Activated CD4-positive, alpha-beta memory T cell treated with anti-CD3 and anti-CD28 coated beads, Interleukin-2, amount 10 ng/mL, durations not matched to agents 7 days and 5 days (primary cell): ENCODE results near the gene PIGU. TPM values are rescaled to one million over a fixed set of nuclear protein-coding genes. Genes with fewer than 3 reads are reported as not detected.
A peak's percentile ranks its signal among the peaks of the same experiment; 100 is the strongest.
"Not testable (repeated sequence)": the region's sequence is repeated elsewhere in the genome, so short reads cannot be mapped to it uniquely, and the experiment has no call there.

Experiments used
- CTCF ChIA-PET: fragments of 350-600 bp; sonication (Branson Sonifier 250); formaldehyde crosslinking; loops from one replicate; lab custom pipeline; 2021; ENCODE audit warnings: antibody characterized with exemption, inconsistent platforms; lab: Charles Lee
- POLR2A ChIA-PET: fragments of 350-600 bp; sonication (Branson Sonifier 250); formaldehyde crosslinking; loops from one replicate; lab custom pipeline; 2021; ENCODE audit warnings: antibody characterized with exemption; lab: Charles Lee
- DNase-seq: peaks from one replicate; pipeline ENCODE4 v3.0.0-alpha.2; 2020
- H3K27ac Mint-ChIP-seq: one replicate; pipeline ENCODE4 v1.8.0; 2021; ENCODE audit warnings: mild to moderate bottlenecking, mixed read lengths
- H3K27me3 Mint-ChIP-seq: one replicate; pipeline ENCODE4 v1.8.0; 2021; ENCODE audit warnings: mixed read lengths
- H3K36me3 Mint-ChIP-seq: one replicate; pipeline ENCODE4 v1.8.0; 2021; ENCODE audit warnings: low read depth, mixed read lengths
- H3K4me1 Mint-ChIP-seq: one replicate; pipeline ENCODE4 v1.8.0; 2021; ENCODE audit warnings: mixed read lengths
- H3K4me3 Mint-ChIP-seq: one replicate; pipeline ENCODE4 v1.8.0; 2021; ENCODE audit warnings: mild to moderate bottlenecking, mixed read lengths
- H3K9me3 Mint-ChIP-seq: one replicate; pipeline ENCODE4 v1.8.0; 2021; ENCODE audit warnings: mixed read lengths
- total RNA-seq, 2 experiments: library from RNA; stranded (reverse); gene quantifications; one replicate each; pipeline ENCODE4 v1.2.3, GENCODE V29; 2021

The PIGU gene
- total RNA-seq, 2 experiments from 2014 or later, result 18.3 to 18.6 TPM

GRCh38 chr20:34515484-34516246, 161.2 kb downstream of the PIGU start:
- POLR2A ChIA-PET, result interaction anchor here (0.6 to 4.1 kb wide), 28 partner anchors 8 to 1227 kb away, joined by 3 to 39 read pairs (median 4); partner anchors contain the start of genes AHCY, EIF2S2, ITCH and MAP1LC3A
- Mint-ChIP-seq H3K27ac (peak overlapping the region; percentile 95), H3K4me3 (peak overlapping the region; percentile 97), H3K4me1 (peaks cover 31% of the 10 kb centered on the region), H3K36me3 (peaks cover 22% of the 10 kb centered on the region), H3K9me3 (no peaks in the 10 kb centered on the region), H3K27me3 (no peaks in the 10 kb centered on the region)
- peak; percentile 79 for DNase-seq
- CTCF ChIA-PET, result interaction anchor here (0.6 to 5.8 kb wide), 12 partner anchors 17 to 1148 kb away, joined by 3 to 109 read pairs (median 4); partner anchors contain the start of genes AHCY and ITCH

GRCh38 chr20:34514897-34515483, 161.9 kb downstream of the PIGU start:
- Mint-ChIP-seq H3K27ac (peak overlapping the region; percentile 95), H3K27me3 (no peaks in the 10 kb centered on the region), H3K9me3 (no peaks in the 10 kb centered on the region), H3K4me3 (peak overlapping the region; percentile 97), H3K4me1 (peaks cover 29% of the 10 kb centered on the region), H3K36me3 (peaks cover 20% of the 10 kb centered on the region)
- ChIA-PET CTCF (interaction anchor here (0.7 to 5.8 kb wide), 8 partner anchors 23 to 255 kb away, joined by 3 to 109 read pairs (median 10); partner anchors contain the start of genes AHCY and ITCH), POLR2A (interaction anchor here (1.0 to 4.1 kb wide), 12 partner anchors 9 to 1228 kb away, joined by 3 to 39 read pairs (median 4); partner anchors contain the start of genes AHCY, ITCH, PIGU and RBM39)
- no peak for DNase-seq

- not testable (repeated sequence) for H3K9me3 Mint-ChIP-seq, H3K27me3 Mint-ChIP-seq, DNase-seq, H3K27ac Mint-ChIP-seq, H3K4me3 Mint-ChIP-seq
- POLR2A ChIA-PET, result interaction anchor here (4.1 kb wide), 1 partner anchor 151 kb away, joined by 39 read pairs; the partner anchor contains the start of gene ITCH
- Mint-ChIP-seq H3K4me1 (peaks cover 27% of the 10 kb centered on the region), H3K36me3 (peaks cover 19% of the 10 kb centered on the region)
- CTCF ChIA-PET, result interaction anchor here (5.8 kb wide), 1 partner anchor 201 kb away, joined by 109 read pairs; no protein-coding TSS in a partner anchor
Measured at GRCh38 chr20:34514034-34514433, 162.9 kb downstream of the PIGU start.

- Mint-ChIP-seq H3K27me3 (no peaks in the 10 kb centered on the region), H3K9me3 (no peaks in the 10 kb centered on the region), H3K4me3 (no peak overlapping the region), H3K27ac (no peak overlapping the region), H3K4me1 (peaks cover 18% of the 10 kb centered on the region), H3K36me3 (peaks cover 18% of the 10 kb centered on the region)
- no peak for DNase-seq
- ChIA-PET POLR2A (no interaction called here), CTCF (interaction anchor here (1.5 kb wide), 1 partner anchor 200 kb away, joined by 5 read pairs; no protein-coding TSS in a partner anchor)
Measured at GRCh38 chr20:34512955-34513419, 163.9 kb downstream of the PIGU start.

- DNase-seq, result no peak
- peaks cover 20% of the 10 kb centered on the region for H3K36me3 Mint-ChIP-seq
- POLR2A ChIA-PET, result no interaction called here
- H3K9me3 Mint-ChIP-seq, result no peaks in the 10 kb centered on the region
- H3K4me3 Mint-ChIP-seq, result no peak overlapping the region
- peaks cover 15% of the 10 kb centered on the region for H3K4me1 Mint-ChIP-seq
- CTCF ChIA-PET, result interaction anchor here (1.5 kb wide), 1 partner anchor 200 kb away, joined by 5 read pairs; no protein-coding TSS in a partner anchor
- no peak overlapping the region for H3K27ac Mint-ChIP-seq
- no peaks in the 10 kb centered on the region for H3K27me3 Mint-ChIP-seq
Measured at GRCh38 chr20:34512266-34512954, 164.5 kb downstream of the PIGU start.

GRCh38 chr20:34511891-34512265, 165.0 kb downstream of the PIGU start:
- POLR2A ChIA-PET, result no interaction called here
- no peak overlapping the region for H3K4me3 Mint-ChIP-seq
- peaks cover 20% of the 10 kb centered on the region for H3K36me3 Mint-ChIP-seq
- no peak overlapping the region for H3K27ac Mint-ChIP-seq
- H3K4me1 Mint-ChIP-seq, result peaks cover 15% of the 10 kb centered on the region
- no peaks in the 10 kb centered on the region for H3K9me3 Mint-ChIP-seq
- CTCF ChIA-PET, result interaction anchor here (1.5 kb wide), 1 partner anchor 199 kb away, joined by 5 read pairs; no protein-coding TSS in a partner anchor
- DNase-seq, result no peak
- no peaks in the 10 kb centered on the region for H3K27me3 Mint-ChIP-seq

- H3K36me3 Mint-ChIP-seq, result peaks cover 22% of the 10 kb centered on the region
- POLR2A ChIA-PET, result no interaction called here
Measured at GRCh38 chr20:34510575-34510974, 166.3 kb downstream of the PIGU start.

More at GRCh38 chr20:34510575-34510974, 166.3 kb downstream of the PIGU start:
- CTCF ChIA-PET, result no interaction called here
- DNase-seq, result no peak
- Mint-ChIP-seq H3K9me3 (no peaks in the 10 kb centered on the region), H3K27ac (no peak overlapping the region), H3K4me3 (no peak overlapping the region), H3K27me3 (no peaks in the 10 kb centered on the region), H3K4me1 (peaks cover 15% of the 10 kb centered on the region)

Other genes with a start within 250 kb of the PIGU start
- gene DYNLRB1, start 160.7 kb downstream of the PIGU start, total RNA-seq, result 100 to 1,000 TPM; 107 to 109 TPM
- 10 to 100 TPM in 1 of 2 experiments, 1 to 10 TPM in 1; 8.9 to 10.5 TPM for gene MAP1LC3A, start 118.4 kb downstream of the PIGU start, total RNA-seq
- 1 to 10 TPM; 3.3 TPM for gene TP53INP2, start 27.3 kb upstream of the PIGU start, total RNA-seq
- gene NCOA6, start 148.6 kb upstream of the PIGU start, total RNA-seq, result 10 to 100 TPM; 28.9 to 29.8 TPM
- gene GGT7, start 195.8 kb upstream of the PIGU start, total RNA-seq, result 1 to 10 TPM; 5.7 to 5.9 TPM
- 10 to 100 TPM; 43.5 to 47.5 TPM for gene ACSS2, start 199.5 kb upstream of the PIGU start, total RNA-seq